Activated gamma-delta T cell treated with Interleukin-2 at 50 U/mL for 16 hours (primary cell): ENCODE results near the gene GGNBP2.
A peak's percentile ranks its signal among the peaks of the same experiment; 100 is the strongest.
"Not testable (repeated sequence)": the region's sequence is repeated elsewhere in the genome, so short reads cannot be mapped to it uniquely, and the experiment has no call there.

Experiments used
- DNase-seq: peaks from one replicate; pipeline ENCODE4 v3.0.0-alpha.2; 2020

The GGNBP2 gene, protein sequence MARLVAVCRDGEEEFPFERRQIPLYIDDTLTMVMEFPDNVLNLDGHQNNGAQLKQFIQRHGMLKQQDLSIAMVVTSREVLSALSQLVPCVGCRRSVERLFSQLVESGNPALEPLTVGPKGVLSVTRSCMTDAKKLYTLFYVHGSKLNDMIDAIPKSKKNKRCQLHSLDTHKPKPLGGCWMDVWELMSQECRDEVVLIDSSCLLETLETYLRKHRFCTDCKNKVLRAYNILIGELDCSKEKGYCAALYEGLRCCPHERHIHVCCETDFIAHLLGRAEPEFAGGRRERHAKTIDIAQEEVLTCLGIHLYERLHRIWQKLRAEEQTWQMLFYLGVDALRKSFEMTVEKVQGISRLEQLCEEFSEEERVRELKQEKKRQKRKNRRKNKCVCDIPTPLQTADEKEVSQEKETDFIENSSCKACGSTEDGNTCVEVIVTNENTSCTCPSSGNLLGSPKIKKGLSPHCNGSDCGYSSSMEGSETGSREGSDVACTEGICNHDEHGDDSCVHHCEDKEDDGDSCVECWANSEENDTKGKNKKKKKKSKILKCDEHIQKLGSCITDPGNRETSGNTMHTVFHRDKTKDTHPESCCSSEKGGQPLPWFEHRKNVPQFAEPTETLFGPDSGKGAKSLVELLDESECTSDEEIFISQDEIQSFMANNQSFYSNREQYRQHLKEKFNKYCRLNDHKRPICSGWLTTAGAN

DNA sequence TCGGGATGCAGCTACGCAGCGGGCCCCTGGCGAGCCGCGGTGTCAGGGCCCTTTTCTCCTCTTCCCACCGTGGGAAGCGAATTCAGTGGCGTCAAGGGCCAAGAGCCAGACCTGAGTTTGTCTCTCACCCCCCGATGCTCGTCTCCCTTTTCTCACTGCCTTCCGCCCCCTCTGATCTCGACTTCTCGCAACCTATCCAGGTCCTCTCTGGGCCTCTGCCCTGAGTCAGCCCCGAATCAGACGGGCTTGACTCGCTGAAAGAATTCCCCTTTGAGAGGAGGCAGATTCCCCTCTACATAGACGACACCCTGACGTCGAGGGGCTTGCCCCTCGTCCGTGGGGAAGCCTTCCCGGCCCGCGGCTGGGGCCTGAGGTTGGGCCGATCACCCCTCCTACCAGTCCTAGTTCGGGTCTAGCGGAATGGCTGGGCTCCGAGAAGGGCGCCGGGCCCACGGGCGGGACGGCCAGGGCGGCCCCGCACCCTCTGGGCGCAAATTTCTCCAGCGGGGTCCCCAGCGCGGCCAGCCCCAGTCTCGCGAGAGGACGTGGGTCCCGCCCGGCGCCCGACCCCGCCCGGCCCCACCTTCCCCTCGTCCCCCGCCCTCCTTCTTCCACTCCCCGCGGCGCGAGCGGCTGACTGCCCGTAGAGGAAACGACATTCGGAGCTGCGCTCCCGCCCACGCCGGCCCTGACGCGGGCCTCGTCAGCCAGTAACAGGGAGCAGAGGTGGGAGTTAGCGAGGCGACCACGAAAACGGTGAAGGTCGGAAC, at the start of gene GGNBP2:
GGNBP2 (plus strand) TSS at position 613 of the 770 bp plus-strand sequence. CDS start 806 bp downstream, outside the sequence.
- peak; percentile 91 for DNase-seq

- DNase-seq = no peak
Measured at GRCh38 chr17:36495076-36495578, 49.6 kb upstream of the GGNBP2 start.

DNA sequence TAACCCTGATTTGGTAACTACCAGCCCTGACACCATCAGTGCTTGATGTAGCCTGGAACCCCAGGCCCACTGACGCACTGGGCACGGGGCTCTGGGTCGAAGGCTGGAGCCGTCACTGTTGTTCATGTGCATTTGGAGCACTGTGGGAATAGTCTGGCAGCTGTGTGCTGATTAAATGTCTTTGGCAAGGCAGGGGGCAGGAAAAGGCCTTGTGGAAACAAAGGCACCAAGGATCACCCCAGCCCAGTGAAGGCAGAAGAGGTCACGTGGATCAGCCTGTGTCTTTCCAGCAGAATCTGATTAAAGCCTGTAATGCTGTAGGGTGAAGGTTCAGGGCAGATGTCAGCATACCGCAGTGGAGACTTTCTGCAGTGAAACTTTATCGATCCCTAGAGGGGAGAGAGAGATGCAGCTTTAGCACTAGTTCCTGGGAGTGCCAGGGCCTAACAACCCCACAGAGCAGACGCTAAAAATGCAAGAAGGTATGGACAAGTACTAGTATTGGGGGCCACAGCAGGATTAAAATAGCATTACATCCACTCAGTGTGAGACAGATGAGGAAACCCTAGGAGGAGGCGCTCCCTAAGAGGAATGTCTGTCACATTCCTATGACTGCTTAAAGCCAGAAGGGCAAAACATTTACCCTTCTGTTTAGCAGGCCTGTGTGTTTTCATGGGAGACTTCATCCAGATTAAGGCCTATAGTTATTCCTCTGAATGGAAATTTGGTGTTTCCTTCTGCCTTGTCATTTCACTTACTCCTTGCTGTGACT, 48.5 kb upstream of the GGNBP2 start:
- DNase-seq = no peak

DNA sequence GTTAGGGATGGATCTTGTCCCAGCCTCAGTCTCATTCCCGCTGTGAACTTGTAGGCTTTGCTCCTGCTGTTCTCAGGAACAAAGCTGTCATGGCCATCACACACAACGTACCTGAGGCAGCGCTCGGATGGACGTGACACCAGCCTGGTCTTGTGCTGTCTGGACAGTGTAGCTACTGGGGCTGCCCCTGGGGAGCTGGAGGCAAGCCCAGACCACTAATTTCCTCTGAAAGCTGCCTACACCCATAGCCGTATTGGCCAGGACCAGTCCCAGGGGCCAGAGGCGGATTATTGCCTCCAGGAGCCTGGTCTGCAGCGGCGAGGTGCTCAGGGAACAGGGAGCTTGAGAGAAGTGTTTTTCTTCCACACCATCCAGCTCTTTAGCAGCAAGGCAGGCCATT, 46.6 kb upstream of the GGNBP2 start:
- DNase-seq = no peak

GRCh38 chr17:36498560-36499300, 46.0 kb upstream of the GGNBP2 start:
- no peak for DNase-seq

DNA sequence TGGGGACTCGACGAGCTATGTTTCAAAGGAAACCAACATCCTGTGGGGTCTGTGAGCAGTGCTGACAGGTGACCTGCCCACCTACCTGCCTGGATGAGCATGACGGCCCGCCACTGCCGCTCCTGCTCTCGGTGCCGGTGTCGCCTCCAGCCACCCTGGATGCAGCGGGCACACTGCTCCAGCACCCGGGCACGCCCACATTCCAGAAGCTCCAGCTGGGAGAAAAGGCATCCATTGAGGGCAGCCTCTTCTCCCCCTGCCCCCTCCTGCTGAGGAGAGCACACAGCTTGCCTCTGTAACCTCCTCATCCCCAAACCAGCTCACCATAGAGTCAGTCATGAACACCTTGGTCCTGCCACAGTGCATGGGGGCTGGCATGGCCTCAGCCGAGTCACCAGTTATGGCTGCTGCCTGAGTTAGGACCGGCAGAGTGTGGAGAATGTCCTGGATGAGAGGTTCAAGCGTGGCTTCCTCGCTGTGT, 43.9 kb upstream of the GGNBP2 start:
- no peak for DNase-seq

- no peak for DNase-seq
Measured at GRCh38 chr17:36501351-36501750, 43.4 kb upstream of the GGNBP2 start.

DNA sequence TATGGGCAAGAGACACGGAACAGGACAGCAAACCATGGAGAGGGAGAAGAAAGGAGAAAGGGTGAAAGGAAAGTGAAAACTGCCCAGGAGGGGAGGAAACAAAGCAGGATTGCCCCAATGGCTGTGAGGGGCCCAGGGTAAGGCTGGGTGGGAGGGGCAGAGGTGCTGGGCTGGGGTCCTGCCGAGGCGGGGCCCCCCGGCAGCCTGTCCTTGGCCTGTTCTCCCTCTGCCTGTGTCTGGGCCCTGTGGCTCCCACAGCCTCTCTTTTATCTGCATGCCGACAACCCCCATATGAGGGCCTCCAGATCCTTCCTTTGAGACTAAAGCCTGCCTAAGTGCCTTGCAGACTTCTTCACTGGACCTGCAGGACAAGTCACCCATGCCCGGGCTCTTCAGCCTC, 42.8 kb upstream of the GGNBP2 start:
- no peak for DNase-seq

- DNase-seq = no peak
Measured at GRCh38 chr17:36503456-36504155, 41.1 kb upstream of the GGNBP2 start.

DNA sequence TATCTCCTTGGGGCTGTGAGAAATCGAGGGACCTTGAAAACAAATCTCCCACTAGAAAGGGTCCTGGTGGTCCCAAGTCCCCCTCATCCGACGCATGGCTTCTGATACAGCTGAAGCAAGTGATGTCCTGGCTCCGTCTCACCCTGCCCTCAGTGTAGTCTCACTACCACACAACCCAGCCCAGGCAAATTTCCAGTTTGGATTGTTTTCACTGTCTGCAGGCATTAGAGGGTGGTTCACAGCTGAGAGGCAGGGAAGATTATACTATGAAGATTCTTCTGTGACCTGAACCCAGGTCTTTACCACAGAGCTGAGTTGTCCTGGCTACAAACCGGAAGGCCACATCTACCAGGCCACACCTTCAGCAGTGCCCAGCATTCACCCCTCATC, 40.6 kb upstream of the GGNBP2 start:
- no peak for DNase-seq

GRCh38 chr17:36505171-36505570, 39.5 kb upstream of the GGNBP2 start:
- no peak for DNase-seq

DNA sequence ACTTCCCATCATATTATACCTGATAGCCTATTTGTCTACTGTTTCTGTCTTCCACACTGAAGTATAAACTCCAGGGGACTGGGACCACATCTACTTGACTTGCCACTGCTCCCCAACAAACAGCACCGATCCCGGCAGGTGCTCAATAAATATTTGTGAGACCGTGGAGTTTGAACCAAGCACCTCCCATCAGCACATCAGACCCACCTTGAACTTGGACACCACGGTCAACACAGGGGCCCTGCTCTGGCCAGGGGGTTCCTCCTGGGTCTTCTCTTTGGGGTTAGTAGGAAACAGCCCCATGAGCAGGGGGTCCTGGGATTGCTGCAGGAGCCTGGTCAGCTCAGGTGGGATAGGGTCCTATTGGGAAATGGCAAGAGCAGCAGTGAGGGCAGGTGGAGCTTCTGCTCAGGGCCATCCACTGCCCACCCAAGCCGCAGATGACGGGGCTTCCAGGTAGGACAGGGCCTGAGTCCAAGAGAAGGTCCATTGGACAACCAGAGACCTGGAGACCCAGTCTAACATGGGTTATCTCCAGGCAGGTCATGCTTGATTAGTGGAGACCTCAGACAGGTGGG, 38.4 kb upstream of the GGNBP2 start:
- DNase-seq = no peak

- DNase-seq = no peak
Measured at GRCh38 chr17:36506831-36507230, 37.9 kb upstream of the GGNBP2 start.

DNA sequence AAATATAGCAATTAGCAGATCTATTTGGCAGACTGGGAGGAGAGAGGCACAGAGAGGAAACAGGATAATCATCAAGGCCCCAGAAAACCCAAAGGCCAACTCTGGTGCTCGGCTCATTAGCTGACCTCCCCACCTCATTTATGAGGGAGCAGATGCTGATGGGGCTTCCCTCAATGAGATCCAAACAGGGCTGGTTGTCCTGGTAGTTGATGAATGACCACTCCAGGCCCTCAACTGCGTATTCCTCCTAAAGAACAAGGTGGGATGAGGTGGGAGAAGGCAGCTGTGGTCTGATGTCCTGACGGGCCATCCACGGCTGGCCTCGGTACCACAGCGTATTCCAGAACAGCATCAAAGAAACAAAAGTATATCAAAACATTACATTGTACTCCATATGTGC, 37.5 kb upstream of the GGNBP2 start:
- no peak for DNase-seq

- not testable (repeated sequence) for DNase-seq
Measured at GRCh38 chr17:36508439-36508838, 36.3 kb upstream of the GGNBP2 start.

GRCh38 chr17:36509272-36509985, 35.3 kb upstream of the GGNBP2 start:
- DNase-seq = no peak

- no peak for DNase-seq
Measured at GRCh38 chr17:36510636-36511035, 34.1 kb upstream of the GGNBP2 start.

GRCh38 chr17:36511216-36511615, 33.5 kb upstream of the GGNBP2 start:
- DNase-seq = no peak

GRCh38 chr17:36512641-36513040, 32.1 kb upstream of the GGNBP2 start:
- no peak for DNase-seq

GRCh38 chr17:36514856-36515255, 29.9 kb upstream of the GGNBP2 start:
- DNase-seq = no peak
